H1 (cell line): Measurements from ENCODE around the gene MAGI2. TPM values are rescaled to one million over a fixed set of nuclear protein-coding genes. Genes with fewer than 3 reads are reported as not detected.

Source experiments
- ATF3 ChIP-seq: IDR thresholded peaks from 2 replicates; pipeline ENCODE4 v1.6.1; 2011; ENCODE audit warnings: low read depth, mild to moderate bottlenecking, low read length; ENCODE audit not compliant: insufficient read depth
- CBX8 ChIP-seq: fragments of 300-800, 300-1000 bp; sonication (generic); IDR thresholded peaks from 2 replicates; pipeline ENCODE4 v1.7.1; 2016; ENCODE audit warnings: low read depth, low read length, borderline replicate concordance
- CTBP2 ChIP-seq: IDR thresholded peaks from 2 replicates; pipeline ENCODE4 v1.7.0; 2011; ENCODE audit warnings: borderline replicate concordance, mild to moderate bottlenecking, moderate library complexity, mixed read lengths, low read length; ENCODE audit not compliant: insufficient read depth, insufficient read length
- EZH2 ChIP-seq: fragments of 200-600 bp; sonication (generic); IDR thresholded peaks from 2 replicates; pipeline ENCODE4 v1.7.1; 2012; ENCODE audit warnings: low read depth, mild to moderate bottlenecking, moderate library complexity, low read length, inconsistent platforms; ENCODE audit not compliant: severe bottlenecking
- GTF2F1 ChIP-seq: IDR thresholded peaks from 2 replicates; pipeline ENCODE4 v1.6.1; 2012; ENCODE audit warnings: low read depth, low read length, improper control_type of control experiment, borderline replicate concordance
- NANOG ChIP-seq: IDR thresholded peaks from 2 replicates; pipeline ENCODE4 v1.6.1; 2011; ENCODE audit warnings: low read length, low read depth, mild to moderate bottlenecking, inconsistent platforms; ENCODE audit not compliant: insufficient read depth, poor library complexity, severe bottlenecking
- RBBP5 ChIP-seq: IDR thresholded peaks from 2 replicates; pipeline ENCODE4 v1.7.1; 2012; ENCODE audit warnings: low read depth, mild to moderate bottlenecking, inconsistent platforms, low read length, moderate library complexity, borderline replicate concordance
- SAP30 ChIP-seq: fragments of 300-600 bp; sonication (generic); IDR thresholded peaks from 2 replicates; pipeline ENCODE4 v1.7.1; 2012; ENCODE audit warnings: low read length, moderate library complexity, mild to moderate bottlenecking, inconsistent platforms; ENCODE audit not compliant: insufficient read depth, insufficient replicate concordance
- SIN3A ChIP-seq, 2 experiments: IDR thresholded peaks in 1 of 2; conservative IDR thresholded peaks in 1 of 2; 2 replicates each; pipeline ENCODE4 v1.6.1; 2011 to 2012; ENCODE audit warnings: low read length in 2 of 2, improper control_type of control experiment in 1 of 2, low read depth in 1 of 2, mild to moderate bottlenecking in 1 of 2
- ZNF274 ChIP-seq: IDR thresholded peaks from 2 replicates; pipeline ENCODE4 v1.7.0; 2012; ENCODE audit warnings: low read length, borderline replicate concordance; ENCODE audit errors: extremely low read depth
- polyA plus RNA-seq, 7 experiments: library from polyadenylated mRNA; depleted of rRNA in 3 of 7; stranded (reverse) in 5 of 7; unstranded in 2 of 7; fragments of >200 nt in 5 of 7; fragments of 200-250 nt in 2 of 7; gene quantifications; 1 replicate in 5 of 7; 2 replicates in 1 of 7; 4 replicates in 1 of 7; pipeline versions ENCODE4 v1.2.1 to v1.2.3, GENCODE V29; 2011 to 2013; ENCODE audit warnings: missing spikeins in 2 of 7, mixed read lengths in 2 of 7
- total RNA-seq: library from RNA; stranded (reverse); fragmentation: NEBNext Ultra II Directional; extraction: Animal tissue kit (Norgen Biotek cat#: 25700); gene quantifications from 2 replicates; pipeline ENCODE4 v1.2.1, GENCODE V29; 2021

Gene MAGI2
- total and polyA plus RNA-seq, 2 of the 8 experiments (the other 6 are each of a cell fraction or from before 2014, with no cell fraction given) = 6.0 to 27.3 TPM

- TF ChIP-seq SAP30 = peak; percentile 44
- 0 out of 2 replicates have a peak, but pooled peaks have one; percentile 34 for TF ChIP-seq RBBP5
- 0 out of 4 replicates have a peak, but pooled peaks of 1 of the 2 experiments have one; percentile 1 for TF ChIP-seq SIN3A (conservative IDR thresholded peaks at IDR 0.05 in 1 of 2, IDR thresholded peaks at IDR 0.05 in 1 of 2; ENCODE audit: low read depth in 1 of 2, low read length in 2 of 2)
- no peak for TF ChIP-seq ZNF274
- peak; percentile 10 for TF ChIP-seq EZH2
- no peak for TF ChIP-seq ATF3
- no peak for TF ChIP-seq CBX8
- no peak for TF ChIP-seq NANOG
- TF ChIP-seq GTF2F1 = no peak
- peak; percentile 52 for TF ChIP-seq CTBP2
- TF ChIP-seq, all 59 proteins: peak for 7
Observed at GRCh38 chr7:79452495-79453265, 787 bp downstream of the MAGI2 start (continued).
